Kidney epithelial cell (primary cell): ENCODE measurements around the gene RPA3. TPM values are rescaled to one million over a fixed set of nuclear protein-coding genes. Genes with fewer than 3 reads are reported as not detected.
A peak's percentile ranks its signal among the peaks of the same experiment; 100 is the strongest.

Experiments used
- DNase-seq: peaks from one replicate; pipeline ENCODE4 v3.0.0-alpha.2; 2010; ENCODE audit warnings: low read depth
- H3K27me3 ChIP-seq: 2 replicates; pipeline ENCODE4 v1.6.0; 2011; ENCODE audit warnings: low read length; ENCODE audit not compliant: control insufficient read depth, insufficient read depth
- H3K36me3 ChIP-seq: 2 replicates; pipeline ENCODE4 v1.5.1; 2011; ENCODE audit warnings: low read length; ENCODE audit not compliant: control insufficient read depth, insufficient read depth
- H3K4me3 ChIP-seq: 2 replicates; pipeline ENCODE4 v1.5.1; 2011; ENCODE audit warnings: low read depth, mild to moderate bottlenecking, control low read depth, low read length
- CTCF ChIP-seq: IDR thresholded peaks from 2 replicates; pipeline ENCODE4 v1.5.1; 2011; ENCODE audit warnings: mild to moderate bottlenecking, moderate library complexity, low read length, control low read depth, inconsistent platforms; ENCODE audit not compliant: insufficient read depth, poor library complexity, severe bottlenecking
- total RNA-seq: library from RNA; depleted of rRNA; stranded (reverse); fragments of >200 nt; gene quantifications from 2 replicates; pipeline ENCODE4 v1.2.3, GENCODE V29; 2015

Gene RPA3
- total RNA-seq, 1 donor from 2014 or later, result 21.2 TPM

- no peaks in the 10 kb centered on the region for H3K27me3 ChIP-seq
- no peak overlapping the region for H3K4me3 ChIP-seq
- H3K36me3 ChIP-seq, result no peaks in the 10 kb centered on the region
- no peak for TF ChIP-seq CTCF
- no peak for DNase-seq
Measured at GRCh38 chr7:7720750-7721621, 2.6 kb upstream of the RPA3 start.

- no peak for DNase-seq
- no peak for TF ChIP-seq CTCF
- Histone ChIP-seq H3K27me3 (no peaks in the 10 kb centered on the region), H3K4me3 (no peak overlapping the region), H3K36me3 (no peaks in the 10 kb centered on the region)
Measured at GRCh38 chr7:7720193-7720592, 1.8 kb upstream of the RPA3 start.

DNA sequence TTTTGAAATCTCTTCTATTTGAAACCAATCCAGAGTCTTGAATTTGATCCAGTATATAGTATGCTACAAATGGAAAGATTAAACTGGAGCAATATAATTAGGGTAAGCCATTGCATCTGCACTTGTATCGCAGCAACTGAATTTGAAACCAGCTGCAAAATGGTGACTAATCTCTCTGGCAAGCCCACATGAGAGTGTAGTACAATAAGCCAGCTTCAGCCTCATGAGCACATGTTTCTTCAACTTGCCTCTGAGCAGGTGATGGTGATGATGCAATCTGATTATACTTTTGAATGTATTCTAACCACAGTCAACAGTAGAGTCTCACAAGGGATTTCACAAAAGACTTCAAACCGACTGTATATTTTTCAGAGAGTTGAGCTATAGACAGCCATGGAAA, 829 bp upstream of the RPA3 start:
- no peak overlapping the region for H3K4me3 ChIP-seq
- H3K27me3 ChIP-seq, result no peaks in the 10 kb centered on the region
- no peak for TF ChIP-seq CTCF
- H3K36me3 ChIP-seq, result no peaks in the 10 kb centered on the region
- DNase-seq, result peak; percentile 93

GRCh38 chr7:7713730-7714129, 4.7 kb downstream of the RPA3 start:
- TF ChIP-seq CTCF, result no peak
- DNase-seq, result no peak
- H3K27me3 ChIP-seq, result no peaks in the 10 kb centered on the region
- no peaks in the 10 kb centered on the region for H3K36me3 ChIP-seq
- no peak overlapping the region for H3K4me3 ChIP-seq

DNA sequence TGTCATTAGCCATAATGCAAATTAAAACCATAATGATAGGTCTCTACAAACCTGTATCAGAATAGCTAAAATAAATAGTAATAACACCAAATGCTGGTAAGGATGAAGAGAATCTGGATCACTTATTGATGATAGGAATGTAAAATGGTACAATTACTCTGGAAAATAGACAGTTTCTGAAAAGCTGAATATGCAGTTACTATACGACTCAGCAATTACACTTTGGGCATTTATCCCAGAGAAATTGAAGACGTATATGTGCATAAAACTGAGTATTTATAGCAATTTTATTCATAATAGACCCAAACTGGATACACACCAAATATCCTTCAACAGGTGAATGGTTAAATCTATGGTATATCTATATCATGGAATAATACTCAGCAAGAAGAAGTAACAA, 7.9 kb downstream of the RPA3 start:
- Histone ChIP-seq H3K4me3 (no peak overlapping the region), H3K27me3 (no peaks in the 10 kb centered on the region), H3K36me3 (no peaks in the 10 kb centered on the region)
- TF ChIP-seq CTCF, result no peak
- DNase-seq, result no peak

DNA sequence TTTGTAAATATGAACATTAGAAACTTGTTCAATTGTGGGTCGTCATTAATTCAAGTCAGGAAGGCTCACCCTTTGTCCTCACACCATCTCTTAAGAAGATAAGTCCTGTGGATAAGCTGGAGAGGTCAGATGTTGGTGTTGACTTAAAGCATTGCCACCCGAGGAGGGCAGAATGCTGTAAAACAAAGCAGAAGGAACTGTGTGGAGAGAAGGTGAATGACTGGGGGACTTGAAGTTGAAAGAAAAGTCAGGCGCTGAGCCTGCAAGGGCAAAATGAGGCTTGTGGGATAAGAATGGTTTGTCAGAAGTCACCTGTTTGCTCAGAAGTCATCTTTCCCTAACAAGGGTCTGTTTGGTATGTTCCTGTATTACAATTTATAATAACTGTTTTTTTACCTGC, 9.1 kb downstream of the RPA3 start:
- DNase-seq, result no peak
- no peaks in the 10 kb centered on the region for H3K36me3 ChIP-seq
- TF ChIP-seq CTCF, result no peak
- no peak overlapping the region for H3K4me3 ChIP-seq
- no peaks in the 10 kb centered on the region for H3K27me3 ChIP-seq
